22Rv1 (cell line): Measurements from ENCODE around the gene ULK4.

Experiments used
- ZFX ChIP-seq: fragments of 450-650 bp; IDR thresholded peaks from 2 replicates; pipeline ENCODE4 v1.6.1; 2017; ENCODE audit warnings: antibody characterized with exemption, borderline replicate concordance
- TF ChIP-seq, protein P1 (sequence below): fragments of 450-650 bp; IDR thresholded peaks from 2 replicates; pipeline ENCODE4 v1.5.1; 2017; ENCODE audit warnings: mild to moderate bottlenecking

DNA sequence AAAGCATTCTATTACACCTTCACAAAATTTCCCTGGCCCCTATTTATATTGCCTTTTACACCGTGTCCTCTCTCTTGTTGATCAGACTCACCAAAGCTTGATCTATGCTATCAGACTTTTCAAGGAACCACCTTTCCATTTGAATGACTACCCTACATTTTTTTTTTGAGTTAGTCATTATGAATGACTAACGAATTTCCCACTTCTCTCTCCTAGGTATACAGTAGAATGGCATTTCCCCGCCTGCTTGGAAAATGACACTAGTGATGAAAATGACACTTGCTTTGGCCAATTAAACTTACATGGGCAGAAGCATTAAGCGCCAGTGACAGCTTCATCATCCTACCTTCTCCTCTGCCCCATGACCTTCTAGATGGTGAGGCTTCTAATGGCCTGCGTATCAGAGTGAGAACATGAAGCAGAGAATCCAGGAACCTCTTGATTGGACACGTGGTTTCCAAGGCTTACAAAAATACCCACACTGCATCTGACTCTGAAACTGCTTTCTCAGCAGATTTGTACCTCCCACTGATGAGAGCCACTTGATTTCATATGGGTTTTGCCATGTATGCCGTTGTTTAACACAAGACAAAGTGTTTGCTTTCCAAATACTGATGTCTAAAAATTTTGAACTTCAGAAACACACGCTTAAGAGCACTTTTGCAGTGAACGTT is 392.1 kb downstream of the ULK4 start:
- TF ChIP-seq, protein P1, sequence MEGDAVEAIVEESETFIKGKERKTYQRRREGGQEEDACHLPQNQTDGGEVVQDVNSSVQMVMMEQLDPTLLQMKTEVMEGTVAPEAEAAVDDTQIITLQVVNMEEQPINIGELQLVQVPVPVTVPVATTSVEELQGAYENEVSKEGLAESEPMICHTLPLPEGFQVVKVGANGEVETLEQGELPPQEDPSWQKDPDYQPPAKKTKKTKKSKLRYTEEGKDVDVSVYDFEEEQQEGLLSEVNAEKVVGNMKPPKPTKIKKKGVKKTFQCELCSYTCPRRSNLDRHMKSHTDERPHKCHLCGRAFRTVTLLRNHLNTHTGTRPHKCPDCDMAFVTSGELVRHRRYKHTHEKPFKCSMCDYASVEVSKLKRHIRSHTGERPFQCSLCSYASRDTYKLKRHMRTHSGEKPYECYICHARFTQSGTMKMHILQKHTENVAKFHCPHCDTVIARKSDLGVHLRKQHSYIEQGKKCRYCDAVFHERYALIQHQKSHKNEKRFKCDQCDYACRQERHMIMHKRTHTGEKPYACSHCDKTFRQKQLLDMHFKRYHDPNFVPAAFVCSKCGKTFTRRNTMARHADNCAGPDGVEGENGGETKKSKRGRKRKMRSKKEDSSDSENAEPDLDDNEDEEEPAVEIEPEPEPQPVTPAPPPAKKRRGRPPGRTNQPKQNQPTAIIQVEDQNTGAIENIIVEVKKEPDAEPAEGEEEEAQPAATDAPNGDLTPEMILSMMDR = no peak
- TF ChIP-seq ZFX = no peak
